Adrenal gland (tissue), 5 donors: ENCODE results near the gene LRRC41.

Source experiments
- CTCF ChIP-seq, 6 experiments: fragments of 450-650 bp in 4 of 6; fragments of 200-600 bp in 2 of 6; sonication (generic) in 1 of 6; IDR thresholded peaks; 1 replicate in 5 of 6; 2 replicates in 1 of 6; pipeline versions ENCODE4 v1.5.1 to v1.8.0; 2016 to 2021; ENCODE audit warnings: antibody characterized with exemption in 6 of 6, mild to moderate bottlenecking in 2 of 6, moderate library complexity in 1 of 6
- POLR2A ChIP-seq, 2 donors: fragments of 450-650 bp; IDR thresholded peaks; one replicate each; pipeline ENCODE4 v1.6.1; 2017; ENCODE audit warnings: antibody characterized with exemption in 2 of 2, mild to moderate bottlenecking in 2 of 2, moderate library complexity in 1 of 2
- donor health status: DM: no; HTN: no; CAD: no.

- no peak for TF ChIP-seq CTCF (IDR thresholded peaks at IDR 0.05)
- TF ChIP-seq POLR2A (IDR thresholded peaks at IDR 0.05) = no peak
Observed at GRCh38 chr1:46236882-46237281, 66.5 kb downstream of the LRRC41 start.
